Suppressor macrophage treated with lipopolysaccharide for 1 hour (primary cell): ENCODE results near the gene GINS1.

Experiments used
- DNase-seq, 3 donors: peaks; one replicate each; pipeline ENCODE4 v3.0.0-alpha.2; 2020 to 2022

Gene GINS1

DNA sequence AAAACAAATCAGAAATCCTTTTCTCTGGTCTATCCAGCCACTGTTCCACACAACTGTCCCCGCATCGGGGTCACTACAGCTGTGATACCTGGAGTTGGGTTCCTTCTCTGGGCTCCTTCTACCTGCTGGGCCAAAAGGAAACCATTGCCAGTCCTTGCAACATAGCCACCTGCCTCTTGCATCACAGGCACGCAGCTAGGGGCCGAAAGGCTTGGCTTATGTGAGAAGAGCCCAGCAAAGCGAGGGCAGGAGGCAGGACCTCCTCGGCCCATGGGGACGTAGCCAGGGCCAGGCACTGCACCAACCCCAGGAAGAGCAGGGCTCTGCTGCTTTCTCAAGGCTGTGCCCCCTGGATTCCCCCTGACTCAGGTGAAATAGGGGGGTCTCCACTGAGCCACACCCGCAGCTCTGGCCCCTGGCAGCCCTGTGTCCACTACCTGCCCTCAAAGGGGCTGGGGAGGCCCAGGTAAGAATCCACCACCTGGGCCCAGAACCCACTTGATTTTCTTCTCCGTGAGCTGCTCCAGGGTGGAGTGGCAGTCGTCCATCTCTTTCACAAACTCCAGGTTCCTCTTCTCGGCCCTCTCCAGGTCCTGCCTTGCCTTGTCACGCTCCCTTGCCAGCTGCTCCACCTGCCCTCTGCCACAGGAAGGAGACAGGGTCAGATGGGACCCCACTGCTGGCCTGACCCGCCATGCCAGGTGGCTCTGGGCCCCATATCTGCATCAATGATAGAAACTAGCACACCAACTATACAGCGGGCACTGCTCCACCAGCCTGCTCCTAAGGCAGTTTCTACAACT, 88.9 kb downstream of the GINS1 start:
- no peak for DNase-seq

DNA sequence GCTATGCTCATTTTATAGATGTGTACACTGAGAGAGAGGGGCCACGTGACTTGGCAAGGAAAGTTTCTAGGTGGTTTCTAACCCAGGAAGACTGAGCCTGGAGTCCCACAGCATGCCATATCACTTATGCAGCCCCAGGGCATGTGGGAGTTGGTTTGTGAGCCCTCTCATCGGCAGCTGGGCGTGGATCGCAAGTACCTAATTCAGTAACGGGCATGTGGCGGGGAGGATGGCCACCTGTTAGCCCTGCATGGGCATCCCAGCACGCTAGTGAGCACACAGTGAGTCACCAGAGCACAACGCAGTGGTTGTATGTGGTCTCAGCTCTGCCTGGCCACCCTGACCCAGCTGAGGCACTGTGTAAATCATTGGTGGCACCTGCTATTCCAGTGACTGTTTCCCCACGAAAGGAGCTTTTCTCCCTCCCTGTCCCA, 89.5 kb downstream of the GINS1 start:
- DNase-seq, result no peak

DNA sequence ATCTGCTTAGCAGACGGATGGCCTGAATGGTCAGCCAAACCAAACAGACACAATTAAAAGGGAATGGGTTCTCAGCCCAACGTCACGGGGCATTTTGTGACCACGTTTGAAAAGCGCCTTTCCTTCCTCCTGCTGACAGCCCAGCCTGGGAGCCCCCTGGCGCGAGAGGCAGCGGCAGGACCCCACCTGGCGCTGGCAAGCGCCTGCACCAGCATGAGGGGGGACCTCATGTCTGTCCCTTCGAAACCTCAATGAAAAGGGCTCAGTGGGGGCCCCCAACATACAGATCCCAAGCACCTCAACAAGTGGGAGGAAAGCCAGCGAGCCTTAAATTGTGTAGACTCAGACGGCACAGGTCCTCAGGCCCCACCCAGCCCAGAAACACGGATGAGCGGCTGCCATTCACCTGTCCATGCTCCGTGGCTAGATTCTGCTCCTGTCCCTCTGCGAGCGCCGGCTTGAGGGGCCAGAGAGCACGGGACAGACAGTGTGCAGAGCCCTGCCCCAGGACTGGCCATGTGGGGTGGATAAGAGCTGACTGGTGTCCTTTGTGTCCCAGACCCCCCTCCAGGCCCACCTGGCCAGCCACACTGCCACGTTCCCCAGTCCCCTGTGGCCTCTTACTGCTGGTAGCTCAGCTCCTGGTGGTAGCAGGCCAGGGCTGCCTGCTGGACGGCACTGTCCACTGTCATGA, 90.3 kb downstream of the GINS1 start:
- no peak for DNase-seq
